Measurements from ENCODE around the gene MME.

Gene MME

GRCh38 chr3:155229086-155229485, 149.0 kb downstream of the MME start:
- TF ChIP-seq CTCF (IDR thresholded peaks at IDR 0.05), result no peak

GRCh38 chr3:155230382-155230781, 150.3 kb downstream of the MME start:
- no peak for TF ChIP-seq CTCF (IDR thresholded peaks at IDR 0.05)

- no peak for TF ChIP-seq CTCF (IDR thresholded peaks at IDR 0.05)
These were observed 151.7 kb downstream of the MME start for GRCh38 chr3:155231792-155232191.

GRCh38 chr3:155232605-155233004, 152.5 kb downstream of the MME start:
- TF ChIP-seq CTCF (IDR thresholded peaks at IDR 0.05), result no peak

- no peak for TF ChIP-seq CTCF (IDR thresholded peaks at IDR 0.05)
These were observed 153.1 kb downstream of the MME start for GRCh38 chr3:155233213-155233612.

Data from LNCAP (cell line).